Measurements from ENCODE around the gene FANCC.

FANCC gene

DNA sequence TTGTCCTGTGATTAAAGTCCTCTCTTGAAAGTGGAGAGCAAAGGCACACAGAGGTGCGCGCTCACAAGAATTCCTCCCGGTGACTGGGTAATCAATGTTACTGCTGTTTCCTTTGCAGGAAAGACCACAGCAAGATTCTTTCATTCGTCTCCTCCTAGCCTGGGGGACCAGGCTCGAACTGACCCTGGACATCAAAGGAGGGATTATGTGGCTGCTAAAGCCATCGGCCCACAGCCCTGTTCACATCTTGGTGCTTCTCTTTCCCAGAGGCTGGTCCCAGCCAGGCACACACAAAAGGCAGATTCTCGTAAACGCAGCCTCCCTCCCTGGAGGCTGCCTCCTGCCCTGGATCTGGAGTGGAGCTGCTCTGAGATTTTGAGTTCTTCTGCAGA is 230.9 kb downstream of the FANCC start:
- DNase-seq (ENCODE audit: low read depth in 2 of 2), result no peak

DNA sequence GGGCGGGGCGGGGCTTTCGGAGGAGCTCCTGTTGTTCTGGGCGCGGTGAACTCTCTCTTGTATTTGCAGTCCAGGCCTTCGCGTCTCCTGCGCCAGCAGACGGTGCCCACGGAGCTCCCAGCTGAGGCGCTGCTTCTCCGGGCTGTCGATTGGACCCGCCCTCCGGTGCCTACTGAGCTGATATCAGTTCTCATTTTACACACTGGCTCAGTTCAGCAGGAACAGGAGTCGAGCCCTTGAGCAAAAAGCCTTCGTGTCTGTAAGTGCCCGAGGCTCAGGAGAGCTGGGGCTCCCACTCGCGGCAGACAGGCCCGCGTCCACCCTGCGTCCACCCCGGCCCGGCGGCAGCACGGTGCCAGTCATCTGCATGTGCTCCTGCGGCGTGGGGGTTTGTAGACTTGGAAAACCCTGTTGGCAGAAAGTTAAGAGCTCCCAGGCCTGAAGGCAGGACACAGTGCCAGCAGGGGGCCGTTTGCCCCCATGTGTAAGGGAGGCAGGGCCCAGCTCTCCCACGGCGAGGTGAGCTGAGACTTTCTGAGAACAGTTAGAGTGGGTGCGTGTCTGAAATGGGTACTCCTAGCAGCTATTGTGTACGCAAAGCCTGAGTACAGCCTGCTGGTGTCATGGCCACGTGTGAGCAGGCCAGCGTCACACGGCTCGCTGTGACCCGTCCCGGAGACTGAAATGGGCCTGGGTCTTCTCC is 231.5 kb downstream of the FANCC start:
- DNase-seq (ENCODE audit: low read depth in 2 of 2), result no peak

DNA sequence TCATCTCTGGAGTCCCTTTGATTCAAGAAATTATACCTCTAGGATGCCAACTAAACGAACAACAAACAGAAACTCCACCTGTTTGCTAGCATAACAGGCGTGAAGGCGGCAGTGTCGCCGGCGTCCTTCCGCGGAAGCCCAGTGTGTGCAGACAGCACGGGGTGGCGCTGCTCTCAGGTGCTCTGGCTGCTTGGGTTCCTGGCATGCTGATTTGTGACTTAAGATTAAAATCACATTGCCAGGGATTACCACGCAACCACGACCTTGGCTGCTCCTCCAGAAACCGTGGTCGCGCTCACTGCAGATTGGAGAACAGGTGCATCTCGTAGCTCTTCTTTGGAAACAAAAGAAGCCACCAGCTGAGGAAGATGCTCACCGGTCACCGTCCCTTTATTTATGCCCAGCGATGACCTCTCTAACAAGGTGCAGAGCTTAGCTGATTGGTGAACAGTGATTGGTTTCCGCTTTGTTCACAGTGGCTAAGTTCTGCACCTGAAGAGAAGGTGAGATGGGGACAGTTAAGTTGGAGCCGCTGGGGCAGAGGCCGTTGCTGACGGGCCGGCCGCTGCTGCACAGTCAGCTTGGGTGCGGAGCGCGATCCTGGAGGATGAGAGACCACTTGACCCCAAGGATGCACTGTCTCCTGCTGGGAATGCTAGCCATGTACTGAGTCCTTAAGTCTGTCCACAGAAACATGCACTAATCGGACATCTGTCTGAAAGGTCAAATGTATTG is 232.3 kb downstream of the FANCC start:
- no peak for DNase-seq (ENCODE audit: low read depth in 2 of 2)

GRCh38 chr9:95084254-95084934 is 233.1 kb downstream of the FANCC start:
- DNase-seq (ENCODE audit: low read depth in 2 of 2), result no peak

DNA sequence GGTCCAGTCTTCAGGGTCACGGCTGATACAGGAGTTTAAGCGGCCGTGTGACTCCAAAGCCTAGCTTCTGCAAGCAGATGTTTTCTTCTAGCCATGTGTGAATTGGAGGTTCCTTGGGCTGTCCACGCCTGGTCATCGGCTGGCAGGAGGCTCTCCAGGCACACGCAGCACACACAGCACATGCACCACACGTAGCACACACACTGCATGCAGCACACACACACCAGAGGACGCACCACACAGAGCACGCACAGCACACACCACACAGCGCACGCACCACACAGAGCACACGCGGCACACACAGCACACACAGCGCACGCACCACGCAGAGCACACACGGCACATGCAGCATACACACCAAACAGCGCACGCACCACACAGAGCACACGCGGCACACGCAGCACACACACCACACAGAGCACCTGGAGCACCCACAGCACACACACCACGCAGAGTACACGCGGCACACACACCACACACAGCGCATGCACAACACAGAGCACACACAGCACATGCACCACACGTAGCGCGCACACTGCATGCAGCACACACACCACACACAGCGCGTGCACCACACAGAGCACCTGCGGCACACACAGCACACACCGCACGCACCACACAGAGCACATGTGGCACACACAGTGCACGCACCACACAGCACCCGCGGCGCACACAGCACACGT is 234.3 kb downstream of the FANCC start:
- no peak for DNase-seq (ENCODE audit: low read depth in 2 of 2)

- no peak for DNase-seq (ENCODE audit: low read depth in 2 of 2)
Observed at GRCh38 chr9:95082401-95083084, 235.0 kb downstream of the FANCC start.

- no peak for DNase-seq (ENCODE audit: low read depth in 2 of 2)
Observed at GRCh38 chr9:95081998-95082397, 235.5 kb downstream of the FANCC start.

GRCh38 chr9:95080961-95081647 is 236.4 kb downstream of the FANCC start:
- DNase-seq (ENCODE audit: low read depth in 2 of 2), result no peak

DNA sequence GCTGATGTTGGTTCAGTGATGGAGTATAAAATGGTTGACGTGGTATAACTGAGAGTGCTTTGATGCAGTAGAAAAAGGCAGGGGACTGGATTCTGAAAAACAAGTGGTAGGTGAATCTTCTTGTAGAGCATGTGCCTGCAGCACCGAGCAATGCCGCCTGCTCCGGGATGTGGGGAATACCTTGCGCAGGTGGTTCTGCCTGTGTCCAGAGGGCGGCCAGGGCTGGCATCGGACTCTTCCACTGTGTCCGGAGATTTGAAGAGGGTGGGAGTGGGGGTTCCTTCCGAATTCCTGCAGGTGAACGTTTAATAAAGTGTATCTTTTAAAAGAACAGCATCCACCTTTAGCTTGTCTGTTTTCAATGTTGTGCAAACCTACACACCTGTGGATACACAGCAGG is 238.0 kb downstream of the FANCC start:
- no peak for DNase-seq (ENCODE audit: low read depth in 2 of 2)

DNA sequence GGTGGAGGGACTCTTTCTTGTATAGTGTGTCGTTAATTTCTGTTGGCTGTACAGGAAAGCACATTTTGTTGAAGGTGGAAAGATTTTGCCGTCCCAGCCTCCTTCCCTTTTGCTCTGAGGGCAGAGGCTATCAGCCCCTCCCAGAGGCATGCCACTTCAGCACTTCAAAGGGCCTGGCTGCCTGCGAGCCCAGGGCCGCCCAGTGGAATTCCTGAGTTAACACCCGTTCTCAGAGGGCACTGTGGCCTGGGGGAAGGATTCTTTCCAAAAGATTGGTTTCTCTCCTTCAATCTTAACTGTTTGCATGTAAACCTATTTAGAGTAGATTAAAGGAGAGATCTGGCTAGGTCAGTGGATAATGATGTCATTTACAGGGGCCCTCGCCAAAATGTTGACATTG is 238.6 kb downstream of the FANCC start:
- no peak for DNase-seq (ENCODE audit: low read depth in 2 of 2)

DNA sequence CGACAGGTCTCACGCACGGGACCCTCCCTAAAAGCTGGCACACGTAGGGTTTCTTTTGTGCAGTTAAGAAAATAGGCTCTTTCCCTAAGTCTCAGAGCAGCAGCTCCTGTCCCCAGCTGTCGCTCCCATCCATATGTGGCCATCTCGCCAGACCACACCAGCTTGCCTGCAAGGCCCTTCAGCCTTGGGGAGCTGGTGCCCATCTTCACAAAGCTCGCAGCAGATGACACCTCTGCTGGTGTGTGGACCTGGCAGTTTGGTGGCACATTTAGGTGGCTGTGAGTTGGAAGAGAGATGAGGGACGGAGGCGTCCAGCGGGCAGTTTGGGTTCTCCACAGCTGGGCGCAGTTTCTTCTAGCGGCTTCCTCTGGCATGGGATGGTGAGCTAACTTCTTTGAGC is 239.0 kb downstream of the FANCC start:
- no peak for DNase-seq (ENCODE audit: low read depth in 2 of 2)

- DNase-seq (ENCODE audit: low read depth in 2 of 2), result no peak
Observed at GRCh38 chr9:95077766-95078370, 239.6 kb downstream of the FANCC start.

DNA sequence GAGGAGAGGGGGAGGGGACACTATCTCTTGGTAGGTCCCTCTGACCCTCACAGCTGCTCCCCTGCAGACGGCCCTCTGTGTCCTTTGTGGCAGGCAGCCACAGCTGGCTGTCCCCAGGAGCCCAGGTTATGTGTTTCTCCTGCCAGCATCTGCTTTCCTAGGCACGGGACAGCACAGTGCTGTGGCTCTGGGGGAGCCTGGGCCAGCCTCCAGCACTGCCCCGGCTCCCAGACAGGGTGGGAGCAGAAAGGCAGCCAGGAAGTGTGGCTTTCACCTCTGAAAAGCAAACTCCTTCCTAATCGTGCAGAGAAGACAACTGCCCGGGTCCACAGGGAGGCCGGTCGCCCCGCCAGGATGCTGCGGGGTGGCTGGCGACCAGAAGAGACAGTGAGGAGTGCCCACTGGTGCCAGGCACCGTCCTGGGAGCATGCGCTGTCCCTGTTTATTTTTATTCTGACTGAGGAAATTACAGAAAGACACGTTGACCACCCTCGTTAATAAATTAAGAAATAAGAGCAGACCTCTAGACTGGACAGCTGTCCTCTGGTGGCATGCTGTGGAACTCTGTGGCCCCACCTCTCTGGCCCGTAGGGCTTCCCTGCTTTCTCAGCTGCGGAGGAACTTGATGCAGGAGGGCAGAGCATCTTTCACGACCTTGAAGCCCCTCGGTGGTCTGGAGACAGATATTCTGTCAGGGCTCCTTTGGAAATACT is 240.3 kb downstream of the FANCC start:
- no peak for DNase-seq (ENCODE audit: low read depth in 2 of 2)

DNA sequence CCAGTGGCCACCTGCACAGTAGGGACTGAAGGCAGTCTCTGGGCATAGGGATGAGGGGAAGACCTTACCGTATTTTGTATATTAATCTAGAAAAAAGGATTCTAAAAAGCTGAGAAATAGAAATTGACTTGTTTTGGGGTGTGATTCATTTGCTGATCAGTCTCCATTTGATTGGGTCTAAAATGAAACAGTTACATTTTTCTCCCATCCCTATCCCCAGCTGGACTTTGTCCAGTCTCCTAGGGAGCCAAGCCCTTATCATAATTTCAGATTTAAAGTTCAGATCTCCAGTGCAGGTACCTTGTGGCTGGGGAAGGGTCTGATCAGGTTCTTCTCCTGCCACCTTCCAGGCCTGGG is 240.8 kb downstream of the FANCC start:
- DNase-seq (ENCODE audit: low read depth in 2 of 2), result no peak

DNA sequence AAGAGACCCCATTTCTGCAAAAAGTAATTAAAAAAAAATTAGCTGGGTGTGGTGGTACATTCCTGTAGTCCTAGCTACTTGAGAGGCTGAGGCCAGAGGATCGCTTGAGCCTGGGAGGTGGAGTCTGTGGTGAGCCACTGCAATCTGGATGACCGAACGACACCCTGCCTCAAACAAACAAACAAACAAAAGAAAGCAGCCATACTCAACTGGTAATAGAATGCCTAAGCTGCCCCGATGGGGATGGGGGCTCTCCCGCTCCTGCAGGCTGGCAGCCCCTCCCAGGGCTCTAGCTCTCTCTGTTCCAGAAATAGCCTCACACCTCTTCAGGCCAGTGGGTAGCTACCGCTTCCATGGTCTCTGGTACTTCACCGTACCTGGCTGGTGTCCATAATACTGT is 241.8 kb downstream of the FANCC start:
- DNase-seq (ENCODE audit: low read depth in 2 of 2), result no peak

GRCh38 chr9:95074632-95075031 is 242.9 kb downstream of the FANCC start:
- DNase-seq (ENCODE audit: low read depth in 2 of 2), result no peak

GRCh38 chr9:95073918-95074317 is 243.6 kb downstream of the FANCC start:
- no peak for DNase-seq (ENCODE audit: low read depth in 2 of 2)

DNA sequence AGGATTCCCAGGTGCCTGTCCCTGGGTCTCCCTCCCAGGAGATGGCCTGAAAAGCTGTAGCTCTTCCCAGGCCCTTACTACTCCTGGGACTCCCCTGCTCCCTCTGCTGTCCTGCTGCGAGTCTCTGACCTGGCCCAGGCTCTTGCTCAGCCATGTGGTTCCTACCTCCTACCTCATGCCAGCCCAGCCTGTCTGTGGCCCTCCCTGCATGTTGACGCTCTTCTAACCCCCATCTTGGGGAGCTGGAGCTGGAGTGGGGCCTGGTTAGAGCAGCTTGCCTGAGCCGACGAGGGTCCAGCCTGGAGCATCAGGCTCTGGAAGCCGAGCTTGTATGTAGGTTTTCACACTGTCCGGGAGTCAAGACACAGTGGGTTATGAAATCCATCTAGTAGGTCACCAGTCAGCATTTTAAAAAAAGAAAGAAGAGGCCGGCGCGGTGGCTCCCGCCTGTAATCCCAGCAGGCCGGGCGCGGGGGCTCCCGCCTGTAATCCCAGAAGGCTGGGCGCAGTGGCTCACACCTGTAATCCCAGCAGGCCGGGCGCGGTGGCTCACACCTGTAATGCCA is 244.4 kb downstream of the FANCC start:
- DNase-seq (ENCODE audit: low read depth in 2 of 2), result no peak

- DNase-seq (ENCODE audit: low read depth in 2 of 2), result no peak
Observed at GRCh38 chr9:95071925-95072324, 245.6 kb downstream of the FANCC start.

DNA sequence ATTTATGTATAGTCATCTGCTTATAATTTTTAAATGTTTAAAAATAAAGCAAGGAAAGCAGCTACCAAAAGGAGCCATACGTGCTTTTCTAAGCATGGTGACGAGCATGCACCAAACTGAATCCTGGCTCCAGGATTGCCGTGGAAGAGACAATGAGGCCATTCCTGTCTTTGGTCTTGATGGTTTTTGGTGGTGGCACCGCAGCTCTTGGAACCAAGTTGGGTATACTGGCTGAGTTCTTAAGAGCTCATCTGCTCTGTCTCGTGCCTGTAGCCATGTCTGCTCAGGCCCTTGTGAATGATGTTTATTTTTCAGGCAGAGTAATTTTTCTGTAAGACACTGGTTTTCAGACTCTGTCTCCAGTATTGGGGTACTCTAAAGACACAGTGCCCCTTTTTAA is 246.1 kb downstream of the FANCC start:
- no peak for DNase-seq (ENCODE audit: low read depth in 2 of 2)
